Endometrial microvascular endothelial cells (primary cell): ENCODE measurements around the gene KCNIP1. TPM values are rescaled to one million over a fixed set of nuclear protein-coding genes. Genes with fewer than 3 reads are reported as not detected.

Experiments used
- in situ Hi-C: cut with HindIII; loops from 2 replicates; pipeline ENCODE4 v1.10.0; 2017; ENCODE audit warnings: low sequenced_read_pairs, low pct_unique_long_range_greater_than_20kb; ENCODE audit errors: inconsistent ontology term
- total RNA-seq: library from RNA; depleted of rRNA; stranded (reverse); fragments of >200 nt; gene quantifications from one replicate; pipeline ENCODE4 v1.2.3, GENCODE V29; 2015; ENCODE audit errors: inconsistent ontology term

The KCNIP1 gene
- total RNA-seq, 1 donor from 2014 or later: not detected

DNA sequence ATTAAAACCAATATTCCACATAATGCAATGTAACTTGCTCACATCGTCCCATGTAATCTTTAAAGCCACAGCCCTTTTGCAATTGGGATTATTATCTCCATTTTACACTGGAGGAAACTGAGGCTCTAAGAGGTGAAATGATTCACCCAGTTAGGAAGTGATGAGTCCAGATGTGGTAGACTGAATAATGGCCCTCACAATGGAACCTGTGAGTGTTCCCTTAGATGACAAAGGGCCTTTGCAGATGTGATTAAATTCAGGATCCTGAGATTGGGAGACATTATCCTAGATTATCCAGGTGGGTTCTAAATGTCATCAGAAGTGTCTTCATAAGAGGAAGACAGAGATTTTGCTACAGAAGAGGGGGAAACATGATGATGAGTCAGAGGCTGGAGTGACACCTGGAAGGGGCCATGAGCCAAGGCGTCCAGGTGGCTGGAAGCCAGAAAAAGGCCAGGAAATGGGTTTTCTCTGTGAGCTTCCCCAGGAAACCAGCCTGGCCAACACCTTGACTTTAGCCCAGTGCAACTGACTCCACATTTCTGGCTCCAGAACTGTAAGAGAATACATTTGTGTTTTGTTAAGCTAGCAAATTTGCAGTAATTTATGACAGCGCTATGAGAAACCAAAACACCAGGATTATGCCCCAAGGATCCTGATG, 139.1 kb downstream of the KCNIP1 start:
- in situ Hi-C loops: no loop called here

DNA sequence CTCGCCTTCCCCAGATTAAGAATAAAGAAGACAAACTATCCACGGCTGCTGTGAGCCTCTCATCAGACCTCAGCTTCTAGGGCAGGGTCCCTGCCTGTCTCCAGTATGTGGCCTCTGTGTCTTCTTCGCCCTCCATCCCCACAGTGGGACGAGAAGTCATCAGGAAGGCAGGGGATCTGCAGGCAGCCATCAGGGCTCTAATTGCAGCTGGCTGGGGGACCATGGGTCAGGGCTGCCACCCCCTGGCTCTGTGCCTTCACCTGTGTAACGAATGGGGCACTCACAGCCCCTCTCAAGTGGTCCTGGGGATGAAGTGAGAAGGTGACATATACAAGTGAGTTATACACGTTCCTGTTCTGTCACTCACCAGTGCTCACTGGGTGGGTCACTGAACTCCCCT, 139.8 kb downstream of the KCNIP1 start:
- in situ Hi-C loops: no loop called here

- in situ Hi-C loops: no loop called here
These were observed 140.7 kb downstream of the KCNIP1 start for GRCh38 chr5:170644501-170644900.

- in situ Hi-C loops: no loop called here
These were observed 144.7 kb downstream of the KCNIP1 start for GRCh38 chr5:170648541-170648940.

GRCh38 chr5:170650850-170651249, 147.0 kb downstream of the KCNIP1 start:
- in situ Hi-C loops: no loop called here

DNA sequence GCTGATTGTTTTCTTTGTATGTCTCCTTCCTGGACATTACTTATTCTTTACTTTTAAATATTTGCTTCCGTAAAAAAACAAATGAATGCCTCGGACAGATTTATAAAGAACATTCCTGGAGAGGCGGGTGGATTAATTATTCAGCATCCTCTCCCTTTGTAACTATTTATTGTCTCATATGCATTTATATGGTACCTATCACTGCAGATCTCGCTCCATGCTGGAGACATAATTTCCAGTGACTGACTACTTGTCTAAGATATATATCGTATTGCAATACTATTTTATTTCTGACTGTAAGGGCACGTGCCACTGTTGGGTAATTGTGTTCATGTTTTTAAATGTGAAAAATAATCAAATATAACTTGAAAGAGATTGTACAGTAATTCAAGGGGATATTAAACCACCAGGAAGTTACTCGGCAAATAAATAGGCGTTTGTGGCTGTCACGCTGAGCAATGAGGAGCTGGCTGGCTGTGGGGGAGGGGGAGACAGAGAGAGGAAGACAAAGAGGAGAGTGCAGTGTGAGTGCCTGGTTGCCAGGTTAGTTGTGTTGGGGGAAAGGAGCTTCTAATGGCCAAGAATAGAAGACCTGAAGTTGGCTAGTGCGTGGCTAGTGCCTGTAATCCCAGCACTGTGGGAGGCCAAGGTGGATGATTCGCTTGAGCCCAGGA, 147.9 kb downstream of the KCNIP1 start:
- in situ Hi-C loops: no loop called here

DNA sequence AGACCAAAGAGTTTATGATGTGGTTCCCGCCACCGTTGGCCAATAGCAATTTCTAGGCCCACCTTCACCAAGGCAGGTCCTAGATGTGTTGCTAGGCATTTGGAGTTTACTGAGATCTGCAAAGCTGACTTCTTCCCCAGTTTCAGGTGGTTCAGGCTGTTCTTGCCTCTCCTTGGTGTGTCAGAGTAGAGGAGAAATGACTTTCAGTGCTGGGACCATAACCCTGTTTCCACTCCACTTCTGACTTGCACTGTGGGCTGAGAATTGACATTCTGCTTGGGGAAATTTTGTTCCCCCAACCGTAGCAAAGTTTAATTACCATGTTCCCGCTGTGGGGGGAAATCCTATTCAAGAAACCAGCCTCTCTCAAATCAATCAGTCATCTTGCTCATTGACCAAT, 151.7 kb downstream of the KCNIP1 start:
- in situ Hi-C loops: no loop called here

DNA sequence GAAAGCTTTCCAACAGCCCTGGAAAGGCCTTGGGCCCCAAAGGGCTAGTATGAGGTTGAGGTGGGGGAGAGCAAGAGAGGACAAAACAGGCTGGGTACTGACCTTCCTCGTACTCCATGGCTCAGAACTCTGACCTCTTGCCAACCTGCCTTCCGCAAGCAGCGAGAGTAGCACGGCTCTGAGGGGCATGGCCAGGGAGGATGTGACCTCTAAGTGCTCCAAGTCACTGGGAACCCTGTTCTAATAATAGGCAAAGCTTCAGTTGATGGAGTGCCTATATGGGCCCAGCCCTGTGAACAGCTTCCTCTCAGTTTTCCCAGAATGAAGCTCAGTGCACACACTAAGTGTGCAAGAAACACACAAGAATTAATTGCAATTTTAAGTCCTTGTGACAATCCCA, 152.1 kb downstream of the KCNIP1 start:
- in situ Hi-C loops: no loop called here

DNA sequence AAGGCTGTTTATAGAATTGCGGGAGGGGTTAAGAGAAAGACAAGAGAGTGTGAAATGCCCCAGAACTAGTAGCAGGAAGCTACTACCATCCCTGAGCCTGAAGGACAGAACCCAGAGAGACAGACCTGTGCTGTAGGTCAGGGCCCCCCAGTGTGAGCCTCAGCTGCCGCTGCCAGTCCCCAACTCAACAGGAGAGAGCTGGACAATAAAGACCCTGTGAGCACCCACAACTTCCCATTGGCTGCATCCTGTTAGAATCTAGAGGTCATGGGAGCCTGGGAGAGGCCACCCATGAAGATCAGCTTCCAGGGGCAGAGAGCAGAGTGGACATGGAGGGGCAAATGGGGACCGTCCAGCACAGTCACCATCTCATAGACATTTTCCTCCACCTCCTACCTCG, 152.5 kb downstream of the KCNIP1 start:
- in situ Hi-C loops: no loop called here

- in situ Hi-C loops: no loop called here
These were observed 156.7 kb downstream of the KCNIP1 start for GRCh38 chr5:170660531-170660930.

- in situ Hi-C loops: no loop called here
These were observed 159.1 kb downstream of the KCNIP1 start for GRCh38 chr5:170662966-170663365.

DNA sequence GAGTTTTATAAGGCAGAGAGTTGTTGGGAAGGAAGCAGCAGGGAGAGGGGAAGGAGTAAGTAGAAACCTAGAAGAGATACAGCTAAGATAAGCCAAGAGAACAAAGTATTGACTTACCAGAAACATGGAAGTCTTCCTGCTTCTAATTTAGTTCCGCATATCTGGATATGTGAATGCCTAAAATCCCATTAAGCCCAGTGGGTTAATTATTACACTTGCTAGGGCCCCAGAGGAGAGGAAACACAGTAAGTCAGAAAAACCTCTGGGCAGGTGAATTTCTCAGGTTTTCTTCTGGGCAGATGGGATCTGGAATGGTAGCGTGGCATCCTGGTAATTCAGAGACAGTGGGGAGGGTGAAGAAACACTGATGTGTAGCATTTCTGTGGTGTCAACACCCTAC, 175.0 kb downstream of the KCNIP1 start:
- in situ Hi-C loops: no loop called here

DNA sequence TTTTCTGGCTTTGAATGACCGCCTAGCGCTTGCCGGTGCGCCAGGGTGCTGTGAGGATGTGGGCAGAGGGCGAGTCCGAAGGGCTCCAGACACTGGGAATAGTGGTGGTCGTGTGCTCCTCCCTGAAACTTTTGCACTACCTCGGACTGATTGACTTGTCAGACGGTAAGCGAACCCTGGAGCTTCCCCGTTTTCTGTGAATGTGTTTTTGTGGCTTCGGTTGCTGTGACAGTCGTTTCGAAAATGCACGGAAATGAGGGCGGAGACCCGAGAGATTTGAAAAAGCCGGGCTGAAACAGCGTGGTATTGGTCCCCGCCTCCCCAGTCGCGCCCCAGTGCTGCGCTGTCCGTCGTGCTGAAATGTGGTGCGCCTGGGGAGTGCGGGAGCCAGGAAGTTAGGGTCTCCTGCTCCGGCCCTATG, 177.2 kb downstream of the KCNIP1 start:
- in situ Hi-C loops: no loop called here

- in situ Hi-C loops: no loop called here
These were observed 187.8 kb downstream of the KCNIP1 start for GRCh38 chr5:170691657-170692056.

DNA sequence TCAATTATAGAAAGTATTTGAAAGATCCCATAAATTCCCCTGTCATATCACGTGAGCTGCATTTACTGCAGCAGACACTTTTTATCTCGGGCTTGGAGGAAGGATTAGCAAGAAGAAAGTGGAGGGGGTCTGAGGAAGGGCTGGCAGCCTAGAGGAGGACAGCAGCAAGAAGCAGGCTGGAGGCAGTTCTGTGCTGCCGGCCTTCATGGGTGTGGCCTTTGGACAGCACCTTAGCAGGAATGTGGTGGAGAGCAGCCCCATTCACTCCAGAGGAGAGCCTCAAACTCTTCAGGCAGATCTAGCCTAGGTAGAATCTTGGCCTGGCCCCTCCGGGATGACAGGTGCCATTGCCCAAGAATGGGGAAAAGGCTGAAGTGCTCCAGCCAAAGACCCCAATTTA, 189.9 kb downstream of the KCNIP1 start:
- in situ Hi-C loops: no loop called here

GRCh38 chr5:170694911-170695310, 191.1 kb downstream of the KCNIP1 start:
- in situ Hi-C loops: no loop called here

DNA sequence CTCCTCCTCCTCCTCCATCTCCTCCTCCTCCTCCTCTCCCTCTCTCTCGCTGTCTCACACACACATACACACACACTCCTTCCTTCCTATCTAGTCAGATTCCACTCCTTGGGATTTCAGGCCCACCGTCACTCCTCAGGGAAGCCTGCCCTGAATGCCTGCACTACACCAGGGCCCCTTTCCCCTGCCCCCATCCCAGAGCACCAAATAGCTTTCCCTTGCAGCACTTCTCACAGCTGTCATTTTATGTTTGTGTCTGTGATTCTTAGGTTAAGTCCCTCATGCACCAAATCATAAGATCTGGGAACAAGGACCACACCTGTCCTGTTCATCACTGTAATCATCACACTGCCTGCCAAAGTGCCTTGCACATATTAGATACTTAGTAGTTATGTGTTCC, 193.2 kb downstream of the KCNIP1 start:
- in situ Hi-C loops: no loop called here

DNA sequence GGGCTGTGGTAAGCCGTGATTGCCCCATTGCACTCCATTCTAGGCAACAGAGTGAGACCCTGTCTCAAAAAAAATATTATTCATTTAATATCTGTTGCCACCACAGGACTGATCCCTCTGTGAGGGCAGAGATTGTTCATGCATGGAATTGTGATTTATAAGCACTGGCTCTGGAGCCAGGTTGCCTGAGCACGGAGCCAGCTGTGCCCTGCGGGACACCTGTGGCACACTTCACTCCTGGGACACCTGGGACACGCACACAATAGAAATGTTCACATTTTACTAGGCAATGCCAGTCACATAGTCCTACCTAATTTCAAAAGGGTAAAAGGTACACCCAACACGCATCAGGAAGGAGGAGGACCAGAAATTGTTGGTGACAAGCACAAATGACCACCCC, 196.7 kb downstream of the KCNIP1 start:
- in situ Hi-C loops: no loop called here

DNA sequence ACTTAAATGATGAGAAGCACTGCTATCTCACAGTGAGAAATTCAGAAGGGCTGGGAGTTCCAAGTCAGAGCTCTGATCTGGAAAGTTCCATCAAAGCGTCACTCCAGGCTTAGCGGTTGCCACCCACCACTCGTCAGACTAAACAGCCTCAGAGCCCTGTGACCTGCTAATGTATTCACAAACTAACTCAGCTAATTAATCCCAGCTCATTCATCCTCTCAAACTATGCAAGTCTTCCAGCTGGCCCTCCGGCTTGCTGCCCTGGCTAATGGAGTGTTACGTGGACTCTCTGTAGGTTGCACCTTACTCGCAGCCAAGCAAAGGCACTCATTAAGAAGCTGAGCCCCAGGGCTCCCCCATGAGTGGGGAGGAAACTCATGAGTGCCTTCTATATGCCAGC, 197.5 kb downstream of the KCNIP1 start:
- in situ Hi-C loops: no loop called here

DNA sequence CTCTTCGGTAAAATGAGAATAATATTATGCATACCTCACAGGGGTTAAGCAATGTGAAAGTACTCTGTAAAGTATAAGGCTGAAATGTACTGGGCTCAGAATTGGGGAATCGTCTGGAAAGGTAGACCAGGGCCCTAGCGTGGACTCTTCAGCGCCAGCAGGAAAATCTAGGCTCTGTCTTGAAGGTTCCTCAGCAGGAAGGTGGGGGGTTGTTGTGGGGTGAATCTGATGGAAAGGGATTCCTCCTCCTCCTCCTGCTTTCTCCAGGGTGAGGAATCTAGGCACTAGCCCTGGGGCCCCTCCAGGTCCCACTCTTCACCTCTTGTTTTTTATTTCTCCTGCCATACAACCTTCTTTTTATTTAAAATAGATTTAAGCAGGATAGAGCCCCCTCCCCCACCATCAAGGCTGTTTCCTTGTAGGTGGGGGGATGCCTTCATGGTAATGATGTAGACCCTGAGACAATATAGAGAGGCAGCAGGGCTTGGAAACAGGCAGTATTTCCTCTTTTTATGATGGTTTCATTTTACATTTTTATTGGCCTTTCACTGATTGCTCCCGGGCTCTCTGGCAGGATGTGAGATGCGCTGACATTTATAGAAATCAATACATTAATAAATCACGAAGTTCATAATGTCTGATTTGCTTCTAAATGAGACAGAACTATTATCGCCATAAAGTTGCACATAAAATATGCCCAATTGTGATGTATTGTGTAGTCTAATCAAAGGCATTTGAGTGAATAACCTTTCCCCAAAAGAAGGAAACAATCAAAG, 200.8 kb downstream of the KCNIP1 start:
- in situ Hi-C loops: no loop called here
